Tibial nerve (tissue), 3 donors: ENCODE data around the gene RBM19.

Source experiments
- CTCF ChIP-seq, 5 experiments: fragments of 200-600 bp in 3 of 5; fragments of 450-650 bp in 2 of 5; sonication (generic) in 3 of 5; IDR thresholded peaks; one replicate each; pipeline ENCODE4 v1.5.1; 2016 to 2019; ENCODE audit warnings: antibody characterized with exemption in 5 of 5, mild to moderate bottlenecking in 3 of 5, moderate library complexity in 2 of 5
- POLR2A ChIP-seq, 2 donors: fragments of 450-650 bp; IDR thresholded peaks; one replicate each; pipeline ENCODE4 v1.6.1; 2017; ENCODE audit warnings: antibody characterized with exemption in 2 of 2, mild to moderate bottlenecking in 2 of 2, moderate library complexity in 2 of 2

DNA sequence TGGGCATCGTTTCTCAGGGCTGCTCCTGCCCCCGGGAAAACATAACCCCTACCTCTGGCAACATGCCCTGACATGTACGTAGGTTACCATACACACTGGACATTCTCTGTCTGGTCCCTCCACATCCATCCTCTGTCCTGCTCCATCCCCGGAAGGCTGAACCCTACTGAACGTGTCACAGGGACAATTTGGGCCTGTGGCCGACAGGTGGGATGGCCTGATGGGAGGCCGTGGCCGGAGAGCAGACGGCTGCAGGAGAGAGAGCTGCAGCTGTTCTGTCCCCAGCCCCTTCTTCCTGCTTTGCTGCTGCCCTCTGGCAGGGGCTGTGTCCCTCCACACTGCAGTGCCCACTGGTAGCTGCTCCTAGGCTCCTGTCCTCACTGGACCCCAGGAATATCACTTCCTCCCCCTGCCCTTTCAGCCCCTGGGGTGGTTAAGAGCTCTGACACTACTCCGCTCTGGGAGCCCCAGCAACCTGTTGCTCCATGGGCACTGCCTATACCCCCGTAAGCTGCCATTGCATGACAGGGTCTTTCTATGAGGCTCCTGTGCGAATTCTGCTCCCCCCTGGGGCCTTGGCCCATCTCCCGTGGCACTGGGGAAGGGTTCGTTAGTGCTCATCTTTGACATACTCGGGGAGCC lies 125.6 kb downstream of the RBM19 start:
- TF ChIP-seq CTCF (IDR thresholded peaks at IDR 0.05) (no peak), POLR2A (IDR thresholded peaks at IDR 0.05) (no peak)
